ENCODE results near the gene MEIOSIN. TPM values are rescaled to one million over a fixed set of nuclear protein-coding genes. Genes with fewer than 3 reads are reported as not detected.
A peak's percentile ranks its signal among the peaks of the same experiment; 100 is the strongest.

MEIOSIN gene
- total and polyA plus RNA-seq, 9 of the 15 experiments (the other 6 are each of a cell fraction or from before 2014, with no cell fraction given): 0.06 to 2.0 (median 0.76) TPM

DNA sequence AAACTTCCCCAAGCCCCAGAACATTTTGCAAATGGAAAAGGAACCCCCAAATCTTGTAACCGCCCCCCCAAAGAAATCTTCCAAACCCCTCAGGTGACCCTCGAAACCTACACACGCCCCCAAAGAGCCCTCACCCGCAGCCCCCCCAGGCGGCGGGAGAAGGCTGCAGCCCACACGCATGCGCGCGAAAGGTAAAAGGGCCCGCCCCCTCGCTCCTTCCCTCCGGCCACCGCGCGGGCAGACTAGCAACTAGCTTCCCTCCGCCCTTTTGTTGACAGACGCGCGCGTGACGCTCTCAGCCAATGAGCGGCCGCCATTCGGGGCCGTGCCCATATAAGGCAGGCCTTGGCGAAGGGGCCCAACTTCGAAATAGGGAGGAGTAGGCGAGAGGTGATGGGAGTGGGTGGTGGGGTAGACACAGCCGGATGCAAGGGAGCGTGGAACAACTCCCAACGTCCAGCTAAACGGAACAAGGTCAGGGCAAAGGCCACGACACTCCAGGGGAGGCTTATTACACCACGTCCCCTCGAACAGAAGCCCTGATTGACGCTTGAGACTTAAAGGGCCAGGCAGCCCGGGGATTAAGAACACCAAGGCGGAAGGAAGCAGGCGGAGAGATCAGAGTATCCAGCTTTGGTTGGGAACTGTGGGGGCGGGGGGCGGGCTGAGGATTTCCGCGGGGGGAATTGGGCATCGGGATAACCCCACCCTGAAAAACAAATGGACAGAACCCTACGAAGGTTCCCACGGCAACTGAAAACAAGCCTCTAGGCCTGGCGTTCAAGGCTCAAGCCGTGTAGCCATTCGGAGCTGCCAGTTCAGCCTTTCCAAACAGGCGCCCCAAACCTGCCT lies 15.9 kb upstream of the MEIOSIN start (continued):
- TF ChIP-seq ZNF318 (IDR thresholded peaks at IDR 0.05; ENCODE audit: borderline replicate concordance in 1 of 2, low read depth in 1 of 2) (no peak), ZNF695 (CRISPR knock-in tag; IDR thresholded peaks at IDR 0.05) (no peak), ELF1 (tag; IDR thresholded peaks at IDR 0.05) (peak; percentile 83), NONO (IDR thresholded peaks at IDR 0.05; ENCODE audit: low read depth in 2 of 2, low read length in 1 of 2) (0 out of 4 replicates have a peak, but pooled peaks of 1 of the 2 experiments have one; percentile 9), SIN3B (IDR thresholded peaks at IDR 0.05; ENCODE audit: low read depth) (no peak; the same call in 1 of the 2 replicates), ELF4 (CRISPR knock-in tag; IDR thresholded peaks at IDR 0.05) (0 out of 2 replicates have a peak, but pooled peaks have one; percentile 8), MEIS2 (IDR thresholded peaks at IDR 0.05; ENCODE audit: partially characterized antibody) (peak; percentile 97), ZNF324 (CRISPR knock-in tag; IDR thresholded peaks at IDR 0.05) (no peak), DDX20 (tag; IDR thresholded peaks at IDR 0.05; ENCODE audit: low read depth) (no peak), HMG20B (CRISPR knock-in tag; IDR thresholded peaks at IDR 0.05) (no peak), ZNF445 (CRISPR knock-in tag; IDR thresholded peaks at IDR 0.05; ENCODE audit: low read depth) (no peak)
- TF ChIP-seq, protein P1, sequence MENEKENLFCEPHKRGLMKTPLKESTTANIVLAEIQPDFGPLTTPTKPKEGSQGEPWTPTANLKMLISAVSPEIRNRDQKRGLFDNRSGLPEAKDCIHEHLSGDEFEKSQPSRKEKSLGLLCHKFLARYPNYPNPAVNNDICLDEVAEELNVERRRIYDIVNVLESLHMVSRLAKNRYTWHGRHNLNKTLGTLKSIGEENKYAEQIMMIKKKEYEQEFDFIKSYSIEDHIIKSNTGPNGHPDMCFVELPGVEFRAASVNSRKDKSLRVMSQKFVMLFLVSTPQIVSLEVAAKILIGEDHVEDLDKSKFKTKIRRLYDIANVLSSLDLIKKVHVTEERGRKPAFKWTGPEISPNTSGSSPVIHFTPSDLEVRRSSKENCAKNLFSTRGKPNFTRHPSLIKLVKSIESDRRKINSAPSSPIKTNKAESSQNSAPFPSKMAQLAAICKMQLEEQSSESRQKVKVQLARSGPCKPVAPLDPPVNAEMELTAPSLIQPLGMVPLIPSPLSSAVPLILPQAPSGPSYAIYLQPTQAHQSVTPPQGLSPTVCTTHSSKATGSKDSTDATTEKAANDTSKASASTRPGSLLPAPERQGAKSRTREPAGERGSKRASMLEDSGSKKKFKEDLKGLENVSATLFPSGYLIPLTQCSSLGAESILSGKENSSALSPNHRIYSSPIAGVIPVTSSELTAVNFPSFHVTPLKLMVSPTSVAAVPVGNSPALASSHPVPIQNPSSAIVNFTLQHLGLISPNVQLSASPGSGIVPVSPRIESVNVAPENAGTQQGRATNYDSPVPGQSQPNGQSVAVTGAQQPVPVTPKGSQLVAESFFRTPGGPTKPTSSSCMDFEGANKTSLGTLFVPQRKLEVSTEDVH (IDR thresholded peaks at IDR 0.05; ENCODE audit: low read depth, partially characterized antibody): no peak
- TF ChIP-seq, protein P2, sequence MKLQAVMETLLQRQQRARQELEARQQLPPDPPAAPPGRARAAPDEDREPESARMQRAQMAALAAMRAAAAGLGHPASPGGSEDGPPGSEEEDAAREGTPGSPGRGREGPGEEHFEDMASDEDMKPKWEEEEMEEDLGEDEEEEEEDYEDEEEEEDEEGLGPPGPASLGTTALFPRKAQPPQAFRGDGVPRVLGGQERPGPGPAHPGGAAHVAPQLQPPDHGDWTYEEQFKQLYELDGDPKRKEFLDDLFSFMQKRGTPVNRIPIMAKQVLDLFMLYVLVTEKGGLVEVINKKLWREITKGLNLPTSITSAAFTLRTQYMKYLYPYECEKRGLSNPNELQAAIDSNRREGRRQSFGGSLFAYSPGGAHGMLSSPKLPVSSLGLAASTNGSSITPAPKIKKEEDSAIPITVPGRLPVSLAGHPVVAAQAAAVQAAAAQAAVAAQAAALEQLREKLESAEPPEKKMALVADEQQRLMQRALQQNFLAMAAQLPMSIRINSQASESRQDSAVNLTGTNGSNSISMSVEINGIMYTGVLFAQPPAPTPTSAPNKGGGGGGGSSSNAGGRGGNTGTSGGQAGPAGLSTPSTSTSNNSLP (IDR thresholded peaks at IDR 0.05; ENCODE audit: borderline replicate concordance, low read depth, low read length): 0 out of 2 replicates have a peak, but pooled peaks have one; percentile 25
